Osteocyte (in vitro differentiated cells): ENCODE results near the gene MED16. TPM values are rescaled to one million over a fixed set of nuclear protein-coding genes. Genes with fewer than 3 reads are reported as not detected.
A peak's percentile ranks its signal among the peaks of the same experiment; 100 is the strongest.

Source experiments
- DNase-seq: peaks from one replicate; pipeline ENCODE4 v3.0.0; 2021; ENCODE audit warnings: mixed read lengths; ENCODE audit not compliant: unreplicated experiment; ENCODE audit errors: extremely low spot score
- H3K27ac Mint-ChIP-seq: one replicate; pipeline ENCODE4 v1.8.0; 2021; ENCODE audit warnings: mild to moderate bottlenecking, mixed read lengths; ENCODE audit not compliant: unreplicated experiment
- H3K27me3 Mint-ChIP-seq: one replicate; pipeline ENCODE4 v1.8.0; 2021; ENCODE audit warnings: mixed read lengths; ENCODE audit not compliant: unreplicated experiment
- H3K36me3 Mint-ChIP-seq: one replicate; pipeline ENCODE4 v1.8.0; 2021; ENCODE audit warnings: mixed read lengths; ENCODE audit not compliant: unreplicated experiment
- H3K4me1 Mint-ChIP-seq: one replicate; pipeline ENCODE4 v1.8.0; 2021; ENCODE audit warnings: mixed read lengths; ENCODE audit not compliant: unreplicated experiment
- H3K4me3 Mint-ChIP-seq: one replicate; pipeline ENCODE4 v1.8.0; 2021; ENCODE audit warnings: mild to moderate bottlenecking, moderate library complexity, mixed read lengths; ENCODE audit not compliant: unreplicated experiment
- H3K9me3 Mint-ChIP-seq: one replicate; pipeline ENCODE4 v1.8.0; 2021; ENCODE audit warnings: mixed read lengths; ENCODE audit not compliant: unreplicated experiment
- total RNA-seq: library from RNA; stranded (reverse); gene quantifications from 2 replicates; pipeline ENCODE4 v1.2.1, GENCODE V29; 2021
- TF ChIP-seq, protein P1 (sequence below): fragments of 200-600 bp; sonication (generic); IDR thresholded peaks from 2 replicates; pipeline ENCODE4 v1.5.0; 2021; ENCODE audit warnings: antibody characterized with exemption, mild to moderate bottlenecking, moderate library complexity

The MED16 gene
- total RNA-seq, 1 donor from 2014 or later, result 72.3 TPM

DNA sequence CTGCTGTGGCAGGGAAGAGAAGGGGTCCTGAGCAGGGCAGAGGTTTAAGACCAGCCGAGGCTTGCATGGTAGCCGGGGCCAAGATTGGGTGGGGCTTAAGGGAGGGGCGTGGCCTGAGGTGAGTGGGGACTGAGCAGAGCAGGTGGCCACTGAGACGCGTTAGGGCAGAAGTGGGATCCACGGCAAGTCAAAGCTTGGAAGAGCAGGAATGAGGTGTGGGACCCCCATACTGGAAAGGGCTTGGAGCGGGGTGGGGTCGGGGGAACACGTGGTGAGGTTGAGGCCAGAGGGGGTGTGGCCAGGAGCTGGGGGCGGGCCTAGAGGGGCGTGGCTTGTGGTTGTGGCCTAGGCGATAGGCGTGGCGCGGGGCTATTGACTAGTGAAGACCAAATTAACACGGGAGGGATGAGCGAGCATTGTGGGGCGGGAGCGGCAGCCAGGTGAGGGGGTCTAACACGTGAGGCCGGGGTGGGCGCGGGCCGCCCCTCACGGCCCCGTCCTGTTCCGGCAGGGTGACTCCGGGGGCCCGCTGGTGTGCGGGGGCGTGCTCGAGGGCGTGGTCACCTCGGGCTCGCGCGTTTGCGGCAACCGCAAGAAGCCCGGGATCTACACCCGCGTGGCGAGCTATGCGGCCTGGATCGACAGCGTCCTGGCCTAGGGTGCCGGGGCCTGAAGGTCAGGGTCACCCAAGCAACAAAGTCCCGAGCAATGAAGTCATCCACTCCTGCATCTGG is 30.2 kb downstream of the MED16 start:
- peak; percentile 88 for DNase-seq
- Mint-ChIP-seq H3K27me3 (no peaks in the 10 kb centered on the region), H3K9me3 (no peaks in the 10 kb centered on the region)

DNA sequence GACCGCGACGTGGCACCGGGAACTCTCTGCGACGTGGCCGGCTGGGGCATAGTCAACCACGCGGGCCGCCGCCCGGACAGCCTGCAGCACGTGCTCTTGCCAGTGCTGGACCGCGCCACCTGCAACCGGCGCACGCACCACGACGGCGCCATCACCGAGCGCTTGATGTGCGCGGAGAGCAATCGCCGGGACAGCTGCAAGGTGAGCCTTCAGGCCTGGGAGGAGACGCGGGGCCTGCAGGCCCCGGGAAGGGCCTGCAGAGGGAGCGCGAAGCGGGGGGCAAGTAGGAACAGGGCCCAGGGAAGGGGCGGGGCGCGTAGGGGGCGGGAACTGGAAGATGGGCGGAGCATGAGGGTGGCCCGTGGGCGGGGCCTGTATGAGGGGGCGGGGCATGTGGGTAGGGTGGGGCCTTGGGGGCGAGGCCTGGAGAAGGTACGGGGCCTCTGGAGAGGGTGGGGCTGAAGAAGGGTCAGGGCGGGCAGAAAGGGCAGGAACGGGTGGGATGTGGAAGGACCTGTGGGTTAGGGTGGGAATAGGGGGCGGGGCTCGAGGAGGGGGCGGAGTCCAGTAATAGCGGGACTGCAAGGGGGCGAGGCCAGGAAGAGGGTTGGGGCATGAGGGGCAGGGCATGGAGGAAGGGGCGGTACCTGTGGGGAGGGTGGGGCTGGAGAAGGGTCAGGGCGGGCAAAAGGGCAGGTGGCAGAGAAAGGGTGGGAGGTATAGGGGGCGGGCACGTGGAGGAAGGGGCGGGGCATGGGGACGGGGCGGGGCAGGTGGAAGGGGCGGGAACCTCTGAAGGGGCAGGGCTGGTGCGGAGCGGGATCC is 31.0 kb downstream of the MED16 start:
- Mint-ChIP-seq H3K27me3 (no peaks in the 10 kb centered on the region), H3K27ac (peak overlapping the region; percentile 44), H3K9me3 (no peaks in the 10 kb centered on the region), H3K4me1 (peaks cover 39% of the 10 kb centered on the region), H3K36me3 (no peaks in the 10 kb centered on the region), H3K4me3 (peak overlapping the region; percentile 50)
- DNase-seq, result peak; percentile 84
- TF ChIP-seq, protein P1, sequence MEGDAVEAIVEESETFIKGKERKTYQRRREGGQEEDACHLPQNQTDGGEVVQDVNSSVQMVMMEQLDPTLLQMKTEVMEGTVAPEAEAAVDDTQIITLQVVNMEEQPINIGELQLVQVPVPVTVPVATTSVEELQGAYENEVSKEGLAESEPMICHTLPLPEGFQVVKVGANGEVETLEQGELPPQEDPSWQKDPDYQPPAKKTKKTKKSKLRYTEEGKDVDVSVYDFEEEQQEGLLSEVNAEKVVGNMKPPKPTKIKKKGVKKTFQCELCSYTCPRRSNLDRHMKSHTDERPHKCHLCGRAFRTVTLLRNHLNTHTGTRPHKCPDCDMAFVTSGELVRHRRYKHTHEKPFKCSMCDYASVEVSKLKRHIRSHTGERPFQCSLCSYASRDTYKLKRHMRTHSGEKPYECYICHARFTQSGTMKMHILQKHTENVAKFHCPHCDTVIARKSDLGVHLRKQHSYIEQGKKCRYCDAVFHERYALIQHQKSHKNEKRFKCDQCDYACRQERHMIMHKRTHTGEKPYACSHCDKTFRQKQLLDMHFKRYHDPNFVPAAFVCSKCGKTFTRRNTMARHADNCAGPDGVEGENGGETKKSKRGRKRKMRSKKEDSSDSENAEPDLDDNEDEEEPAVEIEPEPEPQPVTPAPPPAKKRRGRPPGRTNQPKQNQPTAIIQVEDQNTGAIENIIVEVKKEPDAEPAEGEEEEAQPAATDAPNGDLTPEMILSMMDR, result peak; percentile 13

More for the DNA sequence above, 30.2 kb downstream of the MED16 start:
- Mint-ChIP-seq H3K4me1 (peaks cover 47% of the 10 kb centered on the region), H3K36me3 (peaks cover 4% of the 10 kb centered on the region), H3K4me3 (no peak overlapping the region), H3K27ac (peak overlapping the region; percentile 44)
- TF ChIP-seq, protein P1, result no peak

DNA sequence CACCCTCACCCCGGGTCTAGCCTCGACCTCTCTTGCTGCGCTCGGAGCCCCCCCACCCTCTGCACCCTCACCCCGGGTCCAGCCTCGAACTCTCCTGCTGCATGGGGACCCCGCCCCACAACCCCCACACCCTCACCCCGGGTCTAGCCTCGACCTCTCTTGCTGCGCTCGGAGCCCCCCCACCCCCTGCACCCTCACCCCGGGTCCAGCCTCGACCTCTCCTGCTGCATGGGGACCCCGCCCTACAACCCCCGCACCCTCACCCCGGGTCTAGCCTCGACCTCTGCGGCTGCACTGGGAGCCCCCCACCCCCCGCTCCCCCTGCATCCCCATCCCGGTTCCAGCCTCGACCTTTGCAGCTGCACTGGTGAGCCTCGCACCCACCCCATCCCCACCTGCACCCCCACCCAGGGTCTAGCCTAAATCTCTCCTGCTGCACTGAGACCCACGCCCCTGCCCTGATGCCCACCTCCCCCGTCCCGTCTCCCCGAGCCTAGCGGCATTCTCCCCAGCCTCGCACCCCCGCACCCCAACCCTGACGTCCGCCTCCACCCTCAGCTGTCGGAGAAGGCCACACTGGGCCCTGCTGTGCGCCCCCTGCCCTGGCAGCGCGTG is 31.7 kb downstream of the MED16 start:
- H3K4me3 Mint-ChIP-seq, result peak overlapping the region; percentile 63
- TF ChIP-seq, protein P1, result no peak
- H3K9me3 Mint-ChIP-seq, result no peaks in the 10 kb centered on the region
- H3K27ac Mint-ChIP-seq, result no peak overlapping the region
- no peaks in the 10 kb centered on the region for H3K36me3 Mint-ChIP-seq
- H3K27me3 Mint-ChIP-seq, result no peaks in the 10 kb centered on the region
- DNase-seq, result no peak
- H3K4me1 Mint-ChIP-seq, result peaks cover 36% of the 10 kb centered on the region

DNA sequence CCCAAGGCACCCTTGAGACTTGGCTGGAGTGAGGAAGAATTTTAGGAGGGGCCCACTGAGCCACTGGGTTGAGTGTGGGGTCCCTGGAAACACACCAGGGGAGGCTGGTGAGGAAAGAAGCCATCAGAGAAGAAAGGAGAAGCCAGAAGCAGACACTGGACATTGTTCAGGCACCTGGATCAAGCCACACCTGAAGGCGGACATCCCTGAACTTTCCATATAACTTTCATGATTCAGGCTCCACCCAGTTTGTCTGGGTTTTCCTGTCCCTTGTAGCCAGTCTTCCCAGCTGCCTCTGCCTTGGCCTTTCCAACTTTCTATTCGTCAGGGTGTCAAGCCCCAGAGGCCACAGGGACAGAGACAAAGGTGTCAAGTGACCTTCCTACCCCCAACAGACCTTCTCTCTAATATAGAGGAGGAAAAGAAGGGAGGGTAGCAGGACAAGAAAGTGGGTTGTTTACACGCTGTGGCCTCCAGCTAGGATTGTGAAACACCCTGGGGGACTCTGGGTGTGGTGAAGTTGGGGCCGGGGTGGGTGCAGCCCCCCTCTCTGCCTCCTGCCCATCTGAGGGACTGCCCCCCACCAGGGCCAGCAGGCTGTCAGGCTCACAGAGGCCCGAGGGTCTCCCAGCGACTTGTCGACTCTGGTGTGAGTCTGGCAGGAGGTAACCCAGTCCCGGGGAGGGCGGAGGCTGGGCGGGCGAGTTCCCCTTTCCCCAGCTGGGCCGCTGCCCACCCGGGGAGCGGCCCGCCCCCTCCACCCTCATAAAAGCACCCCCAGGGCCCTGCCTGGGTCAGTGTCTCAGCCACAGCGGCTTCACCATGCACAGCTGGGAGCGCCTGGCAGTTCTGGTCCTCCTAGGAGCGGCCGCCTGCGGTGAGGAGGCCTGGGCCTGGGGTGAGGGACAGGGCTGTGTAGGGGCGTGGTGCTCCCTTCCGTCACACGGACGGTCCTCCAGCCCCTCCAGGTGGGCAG is 33.8 kb downstream of the MED16 start, which contains the start of gene CFD:
CFD (plus strand) TSS at position 797 of the 976 bp plus-strand sequence; CDS start at position 823, 26 bp downstream.
- Mint-ChIP-seq H3K36me3 (no peaks in the 10 kb centered on the region), H3K27ac (peak within 1 kb of the TSS; percentile 75), H3K9me3 (no peaks in the 10 kb centered on the region), H3K4me1 (peaks cover 28% of the 10 kb centered on the region), H3K4me3 (peak within 1 kb of the TSS; percentile 72), H3K27me3 (no peaks in the 10 kb centered on the region)
- TF ChIP-seq, protein P1, result no peak
- DNase-seq, result peak; percentile 88
